ENCODE measurements around the gene LRRC3. TPM values are rescaled to one million over a fixed set of nuclear protein-coding genes. Genes with fewer than 3 reads are reported as not detected.

Gene LRRC3
- total RNA-seq, 5 donors from 2014 or later (not counting 1 experiment from before 2014, with no cell fraction given): 0.76 to 2.2 (median 0.98) TPM

Other genes starting within 250 kb of the LRRC3 start
- 10 to 100 TPM in 3 of 5 donors, 1 to 10 TPM in 2; 7.9 to 16.7 (median 10.1) TPM for gene ICOSLG, start 214.6 kb upstream of the LRRC3 start, total RNA-seq
- not detected for gene DNMT3L, start 193.6 kb upstream of the LRRC3 start, total RNA-seq
- 1 to 10 TPM in 1 of 5 donors, under 1 TPM in 3, not detected in 1; 0.10 to 1.2 (median 0.47) TPM for gene AIRE, start 169.6 kb upstream of the LRRC3 start, total RNA-seq
- gene PFKL, start 155.5 kb upstream of the LRRC3 start, total RNA-seq: 100 to 1,000 TPM; 125 to 200 (median 162) TPM
- 10 to 100 TPM; 58.8 to 72.1 (median 60.8) TPM for gene CFAP410, start 116.1 kb upstream of the LRRC3 start, total RNA-seq
- 1 to 10 TPM; 1.2 to 8.6 (median 3.6) TPM for gene TRPM2, start 101.9 kb upstream of the LRRC3 start, total RNA-seq
- gene KRTAP10-1, start 84.7 kb downstream of the LRRC3 start, total RNA-seq: not detected
- not detected for gene KRTAP10-2, start 96.0 kb downstream of the LRRC3 start, total RNA-seq
- gene KRTAP10-3, start 103.3 kb downstream of the LRRC3 start, total RNA-seq: not detected
- gene KRTAP10-4, start 118.2 kb downstream of the LRRC3 start, total RNA-seq: not detected
- gene KRTAP10-5, start 125.1 kb downstream of the LRRC3 start, total RNA-seq: not detected
- gene KRTAP10-6, start 137.0 kb downstream of the LRRC3 start, total RNA-seq: not detected
- gene KRTAP10-7, start 145.1 kb downstream of the LRRC3 start, total RNA-seq: not detected
- gene KRTAP10-8, start 156.6 kb downstream of the LRRC3 start, total RNA-seq: not detected
- gene KRTAP10-9, start 171.6 kb downstream of the LRRC3 start, total RNA-seq: not detected
- gene KRTAP10-10, start 181.8 kb downstream of the LRRC3 start, total RNA-seq: not detected
- gene KRTAP10-11, start 190.9 kb downstream of the LRRC3 start, total RNA-seq: not detected
- not detected for gene KRTAP12-4, start 199.1 kb downstream of the LRRC3 start, total RNA-seq
- gene KRTAP12-3, start 202.4 kb downstream of the LRRC3 start, total RNA-seq: not detected
- not detected for gene KRTAP12-2, start 211.4 kb downstream of the LRRC3 start, total RNA-seq
- gene KRTAP12-1, start 226.7 kb downstream of the LRRC3 start, total RNA-seq: not detected
- not detected for gene KRTAP10-12, start 241.7 kb downstream of the LRRC3 start, total RNA-seq